Suppressor macrophage (primary cell): Measurements from ENCODE around the gene HLA-DQB1.
"Not testable (repeated sequence)": the region's sequence is repeated elsewhere in the genome, so short reads cannot be mapped to it uniquely, and the experiment has no call there.

Experiments
- DNase-seq, 4 experiments: peaks; one replicate each; pipeline ENCODE4 v3.0.0-alpha.2; 2020 to 2022
- total RNA-seq, 17 experiments: gene quantifications; one replicate each; lab custom pipeline; 2026; ENCODE audit warnings: mixed read lengths in 6 of 17, inconsistent platforms in 3 of 17; lab: John Stamatoyannopoulos, UW

HLA-DQB1 gene
- total RNA-seq = 2.1 to 219 (median 13.1) reads per million in 17 experiments

- DNase-seq = peak; percentile 57 to 80 (median 78)
These were observed at the start of gene HLA-DQB1 for GRCh38 chr6:32666420-32667300. HLA-DQB1 (minus strand) TSS chr6:32666657; CDS start chr6:32666607, 50 bp downstream.

GRCh38 chr6:32713241-32713640, 46.8 kb upstream of the HLA-DQB1 start:
- peak in 3 of 4 experiments; percentile 12 to 40 (median 12) for DNase-seq

GRCh38 chr6:32709625-32710024, 43.2 kb upstream of the HLA-DQB1 start:
- DNase-seq = no peak

GRCh38 chr6:32705164-32705563, 38.7 kb upstream of the HLA-DQB1 start:
- DNase-seq = not testable (repeated sequence)

DNA sequence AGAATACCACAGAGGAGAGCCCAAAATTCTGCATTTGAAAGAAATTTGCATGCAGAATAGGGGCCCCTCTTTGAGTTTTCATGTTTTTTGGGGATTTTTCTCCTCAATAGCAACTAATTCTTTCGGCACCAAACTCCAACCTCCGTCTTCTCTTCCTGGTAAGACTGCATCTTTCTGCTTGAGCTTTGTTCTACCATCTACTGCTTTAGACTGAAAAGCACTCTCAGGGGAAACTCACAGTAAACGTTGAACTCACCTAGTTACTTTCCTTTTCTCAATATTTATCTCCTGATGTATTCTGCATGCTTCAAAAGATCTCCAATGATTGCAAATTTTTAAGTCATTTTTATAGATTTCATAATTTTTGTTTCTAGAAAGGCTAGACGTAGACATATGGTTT, 36.9 kb upstream of the HLA-DQB1 start:
- DNase-seq = no peak

GRCh38 chr6:32700391-32701040, 34.1 kb upstream of the HLA-DQB1 start:
- peak; percentile 51 to 81 (median 64) for DNase-seq

GRCh38 chr6:32697031-32697430, 30.6 kb upstream of the HLA-DQB1 start:
- peak in 3 of 4 experiments; percentile 18 to 52 (median 33) for DNase-seq

- peak in 2 of 4 experiments; percentile 72 to 74 for DNase-seq
These were observed 25.6 kb upstream of the HLA-DQB1 start for GRCh38 chr6:32692019-32692418.

- DNase-seq = peak in 1 of 4 experiments; percentile 36
These were observed 23.4 kb upstream of the HLA-DQB1 start for GRCh38 chr6:32689531-32690501.

GRCh38 chr6:32685603-32686002, 19.1 kb upstream of the HLA-DQB1 start:
- DNase-seq = peak; percentile 17 to 53 (median 45)

DNA sequence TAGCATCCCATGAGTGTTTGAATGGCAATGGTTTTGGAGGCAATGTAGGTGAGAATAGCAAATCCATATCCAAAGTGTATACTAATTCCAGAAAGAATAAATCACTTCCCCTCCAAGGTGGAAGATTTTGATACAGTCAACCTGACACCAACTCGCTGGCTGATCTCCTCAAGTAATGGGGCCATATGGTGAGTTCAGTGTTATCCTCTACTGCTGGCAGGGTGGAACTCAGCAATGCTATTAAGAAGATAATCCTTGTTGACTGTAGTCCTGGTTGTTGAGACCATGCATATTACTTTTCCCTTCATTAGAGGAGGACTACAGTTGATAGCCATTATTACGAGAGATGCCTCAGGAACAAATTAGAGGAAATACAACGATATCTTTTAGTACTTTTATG, 17.8 kb upstream of the HLA-DQB1 start:
- no peak for DNase-seq

GRCh38 chr6:32680055-32680454, 13.6 kb upstream of the HLA-DQB1 start:
- no peak for DNase-seq

- DNase-seq = peak in 2 of 4 experiments; percentile 57 to 62
These were observed 13.0 kb upstream of the HLA-DQB1 start for GRCh38 chr6:32679492-32679891.

DNA sequence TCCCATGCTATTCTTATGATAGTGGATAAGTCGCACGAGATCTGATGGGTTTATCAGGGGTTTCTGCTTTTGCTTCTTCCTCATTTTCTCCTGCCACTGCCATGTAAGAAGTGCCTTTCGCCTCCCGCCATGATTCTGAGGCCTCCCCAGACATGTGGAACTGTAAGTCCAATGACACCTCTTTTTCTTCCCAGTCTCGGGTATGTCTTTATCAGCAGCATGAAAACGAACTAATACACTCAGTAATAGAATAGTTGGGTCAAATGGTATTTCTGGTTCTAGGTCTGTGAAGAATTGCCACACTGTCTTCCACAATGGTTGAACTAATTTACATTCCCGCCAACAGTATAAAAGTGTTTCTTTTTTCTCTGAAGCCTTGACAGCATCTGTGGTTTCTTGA, 7.7 kb upstream of the HLA-DQB1 start:
- DNase-seq = not testable (repeated sequence)

DNA sequence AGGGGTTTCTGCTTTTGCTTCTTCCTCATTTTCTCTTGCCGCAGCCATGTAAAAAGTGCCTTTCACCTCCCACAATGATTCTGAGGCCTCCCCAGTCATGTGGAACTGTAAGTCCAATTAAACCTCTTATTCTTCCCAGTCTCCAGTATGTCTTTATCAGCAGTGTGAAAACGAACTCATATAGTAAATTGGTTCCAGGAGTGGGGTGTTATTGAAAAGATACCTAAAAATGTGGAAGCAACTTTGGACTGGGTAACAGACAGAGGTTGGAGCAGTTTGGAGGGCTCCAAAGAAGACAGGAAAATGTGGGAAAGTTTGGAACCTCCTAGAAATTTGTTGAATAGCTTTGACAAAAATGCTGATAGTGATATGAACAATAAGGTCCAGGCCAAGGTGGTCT, 5.5 kb upstream of the HLA-DQB1 start:
- DNase-seq = not testable (repeated sequence)

DNA sequence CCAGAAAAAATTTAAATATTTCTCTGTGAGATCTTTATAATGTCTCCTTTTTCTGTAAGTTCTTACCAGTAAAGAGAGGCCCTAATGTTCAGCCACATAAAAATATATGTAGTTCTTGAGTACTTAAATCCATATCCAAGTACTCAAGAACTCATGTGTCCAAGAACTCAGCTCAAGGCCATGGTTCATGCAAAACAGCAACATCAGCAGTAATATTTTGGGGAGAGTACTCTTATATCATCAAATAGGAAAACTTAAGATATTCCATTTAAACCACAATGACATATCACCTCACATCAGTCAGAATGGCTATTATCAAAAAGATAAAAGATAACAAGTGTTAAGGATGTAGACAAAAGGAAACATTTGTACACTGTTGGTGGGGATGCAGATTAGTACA, 3.4 kb upstream of the HLA-DQB1 start:
- no peak for DNase-seq

DNA sequence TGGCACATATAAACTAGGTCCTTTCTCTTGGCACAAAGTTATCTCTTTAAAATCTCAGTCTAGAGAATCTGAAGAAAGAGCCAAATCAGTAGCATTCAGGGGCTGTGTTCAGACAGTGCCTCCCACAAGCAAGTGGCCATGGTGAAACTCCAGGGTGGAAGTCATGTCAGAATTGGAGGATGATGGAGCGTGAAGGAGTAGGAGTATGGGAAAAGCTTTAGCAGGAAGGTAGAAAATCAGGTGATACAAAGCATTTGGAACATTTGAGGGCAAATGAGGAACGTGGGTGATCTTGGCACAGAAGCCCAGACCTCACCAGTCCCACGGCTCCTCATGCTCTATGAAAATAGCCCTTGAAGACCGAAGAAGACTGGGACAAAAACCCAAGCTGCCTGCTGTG, 2.8 kb upstream of the HLA-DQB1 start:
- DNase-seq = peak in 1 of 4 experiments; percentile 16

DNA sequence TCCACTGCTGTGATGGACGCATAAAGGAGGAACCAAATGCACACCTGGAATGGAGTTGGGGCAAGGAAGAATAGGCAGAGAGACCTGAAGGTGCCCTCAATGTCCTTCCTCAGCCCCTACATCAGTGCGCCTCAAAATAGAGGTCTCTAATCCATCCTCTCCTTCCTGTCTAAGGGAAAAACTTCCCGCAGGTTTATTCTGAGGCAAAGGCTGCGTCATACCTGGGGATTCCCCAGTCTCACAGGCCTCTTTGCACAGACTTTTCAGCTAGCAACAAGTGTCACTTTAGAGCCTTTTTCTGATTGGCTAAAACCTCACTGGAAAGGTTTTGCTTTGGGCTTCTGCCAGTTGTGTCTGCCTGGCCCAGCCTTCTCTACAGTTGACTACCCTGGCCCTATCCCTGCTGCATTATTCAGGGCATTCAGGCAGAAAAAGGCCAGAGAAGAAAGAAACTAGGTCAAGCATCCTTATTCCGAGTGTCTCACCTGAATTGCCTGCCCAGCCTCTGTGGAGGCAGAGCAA, 1.8 kb upstream of the HLA-DQB1 start:
- DNase-seq = peak; percentile 21 to 84 (median 70)

GRCh38 chr6:32665661-32666060, 796 bp downstream of the HLA-DQB1 start:
- DNase-seq = peak in 2 of 4 experiments; percentile 15 to 37

DNA sequence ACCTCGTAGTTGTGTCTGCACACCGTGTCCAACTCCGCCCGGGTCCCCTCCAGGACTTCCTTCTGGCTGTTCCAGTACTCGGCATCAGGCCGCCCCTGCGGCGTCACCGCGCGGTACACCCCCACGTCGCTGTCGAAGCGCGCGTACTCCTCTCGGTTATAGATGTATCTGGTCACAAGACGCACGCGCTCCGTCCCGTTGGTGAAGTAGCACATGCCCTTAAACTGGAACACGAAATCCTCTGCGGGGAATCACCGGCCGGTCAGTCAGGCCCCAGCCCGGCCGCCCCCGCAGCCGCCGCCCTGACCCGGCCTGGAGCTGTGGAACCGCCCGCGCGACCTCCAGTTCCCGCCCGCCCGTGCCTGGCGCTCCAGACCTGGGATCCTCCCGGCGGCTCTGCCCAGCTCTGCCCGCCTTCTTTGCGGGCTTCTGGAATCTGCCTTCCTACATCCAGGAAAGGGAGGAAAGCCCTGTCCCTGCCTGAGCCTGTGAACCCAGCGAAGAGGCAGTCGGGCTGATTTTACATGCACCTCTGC, 1.6 kb downstream of the HLA-DQB1 start:
- peak; percentile 71 to 92 (median 82) for DNase-seq

DNA sequence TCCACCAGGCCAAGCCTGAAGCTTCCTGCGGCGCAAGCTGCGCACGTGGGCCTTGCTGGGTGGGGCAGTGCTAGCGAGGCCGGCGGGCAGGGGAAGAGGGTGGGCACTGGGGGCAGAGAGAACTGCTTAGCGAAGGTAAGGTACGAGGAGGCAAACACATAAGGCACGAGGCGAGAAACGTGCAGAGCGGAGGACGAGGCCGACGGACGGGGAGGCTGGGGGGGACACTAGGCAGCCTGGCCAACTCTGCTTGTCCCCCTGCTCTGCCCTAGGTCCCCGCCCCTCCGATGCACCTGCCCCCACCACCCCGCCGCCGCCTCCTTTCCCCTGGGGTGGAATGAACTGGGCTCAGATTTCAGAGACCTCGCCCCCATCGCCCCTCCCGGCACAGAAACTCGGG, 2.1 kb downstream of the HLA-DQB1 start:
- DNase-seq = peak in 1 of 4 experiments; percentile 36

GRCh38 chr6:32662836-32663235, 3.6 kb downstream of the HLA-DQB1 start:
- no peak for DNase-seq
